ENCODE measurements around the gene SCUBE3. TPM values are rescaled to one million over a fixed set of nuclear protein-coding genes. Genes with fewer than 3 reads are reported as not detected.

The SCUBE3 gene
- total RNA-seq, 4 donors from 2014 or later: 0.37 to 0.68 (median 0.52) TPM

GRCh38 chr6:35166116-35166515 lies 47.6 kb upstream of the SCUBE3 start:
- DNase-seq: no peak
- 52 to 73% methylated on average over 2 of the region's 2 CpGs for WGBS, 2 donors (ENCODE audit: low coverage in 1 of 2)
- H3K27me3 ChIP-seq: no peaks in the 10 kb centered on the region
- no peak for TF ChIP-seq CTCF (IDR thresholded peaks at IDR 0.05)
- no peak for TF ChIP-seq EP300 (IDR thresholded peaks at IDR 0.05; ENCODE audit: low read depth)
- no peak for TF ChIP-seq POLR2AphosphoS5 (IDR thresholded peaks at IDR 0.05)
- TF ChIP-seq POLR2A (IDR thresholded peaks at IDR 0.05): no peak
- H3K4me3 ChIP-seq: no peak overlapping the region
- in situ Hi-C loops (cut with MboI; ENCODE audit: low pct_ligation_motif_present in 1 of 4, low pct_unique_long_range_greater_than_20kb in 1 of 4, low sequenced_read_pairs in 3 of 4): no loop called here
- peaks cover 8 to 22% (median 17%) of the 10 kb centered on the region in 4 donors for H3K4me1 ChIP-seq
- peak overlapping the region; percentile 57 to 88 (median 74) for H3K27ac ChIP-seq
- H3K9me3 ChIP-seq: no peaks in the 10 kb centered on the region
- H3K36me3 ChIP-seq: no peaks in the 10 kb centered on the region
- intact Hi-C loops (cut with DNase I; ENCODE audit: low total_unique reads): no loop called here

GRCh38 chr6:35166520-35166919 lies 47.2 kb upstream of the SCUBE3 start:
- Histone ChIP-seq H3K4me3 (no peak overlapping the region), H3K27me3 (no peaks in the 10 kb centered on the region), H3K36me3 (no peaks in the 10 kb centered on the region), H3K4me1 (peaks cover 8 to 22% (median 17%) of the 10 kb centered on the region in 4 donors), H3K9me3 (no peaks in the 10 kb centered on the region), H3K27ac (peak overlapping the region; percentile 57 to 88 (median 74))
- intact Hi-C loops (cut with DNase I; ENCODE audit: low total_unique reads) (no loop called here), in situ Hi-C loops (cut with MboI; ENCODE audit: low pct_ligation_motif_present in 1 of 4, low pct_unique_long_range_greater_than_20kb in 1 of 4, low sequenced_read_pairs in 3 of 4) (no loop called here)
- peak; percentile 19 for TF ChIP-seq POLR2A (IDR thresholded peaks at IDR 0.05)
- TF ChIP-seq POLR2AphosphoS5 (IDR thresholded peaks at IDR 0.05): no peak
- TF ChIP-seq EP300 (IDR thresholded peaks at IDR 0.05; ENCODE audit: low read depth): no peak
- peak; percentile 49 for DNase-seq
- WGBS, 2 donors (ENCODE audit: low coverage in 1 of 2): 44% methylated on average over 5 of the region's 5 CpGs; no CpG with 5 or more reads in 1 of the 2 donors

GRCh38 chr6:35167505-35167904 lies 46.3 kb upstream of the SCUBE3 start:
- no peaks in the 10 kb centered on the region for H3K36me3 ChIP-seq
- TF ChIP-seq EP300 (IDR thresholded peaks at IDR 0.05; ENCODE audit: low read depth): no peak
- TF ChIP-seq POLR2A (IDR thresholded peaks at IDR 0.05): no peak
- no peak for TF ChIP-seq CTCF (IDR thresholded peaks at IDR 0.05)
- peaks cover 8 to 22% (median 17%) of the 10 kb centered on the region in 4 donors for H3K4me1 ChIP-seq
- H3K27me3 ChIP-seq: no peaks in the 10 kb centered on the region
- no peak for DNase-seq
- in situ Hi-C loops (cut with MboI; ENCODE audit: low pct_ligation_motif_present in 1 of 4, low pct_unique_long_range_greater_than_20kb in 1 of 4, low sequenced_read_pairs in 3 of 4): no loop called here
- H3K27ac ChIP-seq: no peak overlapping the region
- H3K4me3 ChIP-seq: no peak overlapping the region
- intact Hi-C loops (cut with DNase I; ENCODE audit: low total_unique reads): no loop called here
- H3K9me3 ChIP-seq: no peaks in the 10 kb centered on the region

- 93% methylated on average over 7 of the region's 7 CpGs; no CpG with 5 or more reads in 1 of the 2 donors for WGBS, 2 donors (ENCODE audit: low coverage in 1 of 2)
- Histone ChIP-seq H3K36me3 (no peaks in the 10 kb centered on the region), H3K27ac (no peak overlapping the region), H3K4me1 (peaks cover 8 to 22% (median 17%) of the 10 kb centered on the region in 4 donors), H3K9me3 (no peaks in the 10 kb centered on the region), H3K4me3 (no peak overlapping the region), H3K27me3 (no peaks in the 10 kb centered on the region)
- TF ChIP-seq POLR2A (IDR thresholded peaks at IDR 0.05): no peak
- TF ChIP-seq CTCF (IDR thresholded peaks at IDR 0.05): no peak
- TF ChIP-seq EP300 (IDR thresholded peaks at IDR 0.05; ENCODE audit: low read depth): no peak
- TF ChIP-seq POLR2AphosphoS5 (IDR thresholded peaks at IDR 0.05): no peak
- in situ Hi-C loops (cut with MboI; ENCODE audit: low pct_ligation_motif_present in 1 of 4, low pct_unique_long_range_greater_than_20kb in 1 of 4, low sequenced_read_pairs in 3 of 4): no loop called here
- intact Hi-C loops (cut with DNase I; ENCODE audit: low total_unique reads): no loop called here
- DNase-seq: no peak
Observed at GRCh38 chr6:35168461-35168861, 45.3 kb upstream of the SCUBE3 start.

- WGBS, 2 donors (ENCODE audit: low coverage in 1 of 2): 82% methylated on average over 1 of the region's 1 CpG; no CpG with 5 or more reads in 1 of the 2 donors
- in situ Hi-C loops (cut with MboI; ENCODE audit: low pct_ligation_motif_present in 1 of 4, low pct_unique_long_range_greater_than_20kb in 1 of 4, low sequenced_read_pairs in 3 of 4) (no loop called here), intact Hi-C loops (cut with DNase I; ENCODE audit: low total_unique reads) (no loop called here)
- TF ChIP-seq EP300 (IDR thresholded peaks at IDR 0.05; ENCODE audit: low read depth): no peak
- no peak for TF ChIP-seq POLR2A (IDR thresholded peaks at IDR 0.05)
- no peak for TF ChIP-seq POLR2AphosphoS5 (IDR thresholded peaks at IDR 0.05)
- no peak for TF ChIP-seq CTCF (IDR thresholded peaks at IDR 0.05)
- no peak overlapping the region for H3K27ac ChIP-seq
- no peaks in the 10 kb centered on the region for H3K36me3 ChIP-seq
- H3K4me1 ChIP-seq: peaks cover 8 to 17% (median 16%) of the 10 kb centered on the region in 4 donors
- H3K4me3 ChIP-seq: no peak overlapping the region
- H3K27me3 ChIP-seq: no peaks in the 10 kb centered on the region
- no peaks in the 10 kb centered on the region for H3K9me3 ChIP-seq
- no peak for DNase-seq
Observed at GRCh38 chr6:35170166-35170565, 43.6 kb upstream of the SCUBE3 start.
